ENCODE results near the gene KRTAP5-7.
"Not testable (repeated sequence)": the region's sequence is repeated elsewhere in the genome, so short reads cannot be mapped to it uniquely, and the experiment has no call there.

KRTAP5-7 gene

GRCh38 chr11:71558996-71559395 is 31.9 kb downstream of the KRTAP5-7 start:
- DNase-seq (ENCODE audit: low read depth), result no peak

GRCh38 chr11:71562120-71562519 is 35.1 kb downstream of the KRTAP5-7 start:
- no peak for DNase-seq (ENCODE audit: low read depth)

DNA sequence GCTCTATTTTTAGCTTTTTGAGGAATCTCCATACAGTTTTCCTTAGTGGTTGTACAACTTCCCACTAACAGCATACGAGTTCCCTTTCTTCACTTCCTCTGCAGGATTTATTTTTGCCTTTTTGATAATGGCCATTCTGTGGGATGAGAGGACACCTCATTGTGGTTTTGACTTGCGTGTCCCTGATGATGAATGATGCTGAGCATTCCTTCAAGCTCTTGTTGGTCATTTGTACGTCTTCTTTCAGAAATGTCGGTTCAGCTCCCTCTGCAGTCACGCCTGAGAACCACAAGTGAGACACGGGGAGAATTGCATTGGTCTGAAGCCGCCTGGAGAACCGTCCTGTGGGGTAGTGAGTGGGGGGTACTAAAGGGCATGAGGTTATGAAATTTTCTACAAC is 36.3 kb downstream of the KRTAP5-7 start:
- DNase-seq (ENCODE audit: low read depth), result peak; percentile 30

DNA sequence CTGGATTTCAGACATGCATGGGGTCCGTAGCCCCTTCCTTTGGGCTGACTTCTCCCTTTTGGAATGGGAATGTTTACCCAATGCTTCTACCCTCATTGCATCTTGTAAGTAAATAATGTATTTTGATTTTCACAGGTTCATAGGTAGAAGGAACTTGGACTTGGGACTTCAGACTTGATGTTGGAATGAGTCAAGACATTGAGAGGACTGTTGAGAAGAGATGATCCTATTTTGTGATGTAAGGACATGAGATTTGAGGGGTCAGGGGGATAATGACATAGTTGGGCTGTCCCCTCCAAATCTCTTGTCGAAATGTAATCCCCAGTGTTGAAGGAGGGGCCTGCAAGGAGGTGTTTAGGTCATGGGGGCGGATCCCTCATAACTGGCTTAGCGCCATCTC is 37.4 kb downstream of the KRTAP5-7 start:
- DNase-seq (ENCODE audit: low read depth), result no peak

DNA sequence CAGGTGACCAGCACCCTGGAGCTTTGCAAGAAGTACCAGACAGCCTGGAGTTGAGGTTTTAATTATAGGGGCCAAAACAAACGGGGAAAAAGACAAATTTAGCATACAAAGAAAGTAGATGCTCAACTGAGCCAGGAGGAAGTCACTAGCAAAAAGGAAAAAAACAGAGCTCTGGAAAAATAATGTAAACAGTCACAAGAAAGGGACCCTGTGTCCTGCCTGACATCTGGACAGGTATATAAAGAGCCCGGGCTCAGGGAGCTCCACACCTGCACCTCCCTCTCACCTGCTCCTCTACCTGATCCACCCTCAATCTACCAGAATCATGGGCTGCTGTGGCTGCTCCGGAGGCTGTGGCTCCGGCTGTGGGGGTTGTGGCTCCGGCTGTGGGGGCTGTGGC is 38.2 kb downstream of the KRTAP5-7 start, which contains the start of gene KRTAP5-10:
TSS of gene KRTAP5-10 (plus strand) at position 301 of the 400 bp plus-strand sequence. CDS start at position 326, 25 bp downstream.
- no peak for DNase-seq (ENCODE audit: low read depth)

GRCh38 chr11:71566081-71566620 is 39.1 kb downstream of the KRTAP5-7 start:
- DNase-seq (ENCODE audit: low read depth), result no peak

- DNase-seq (ENCODE audit: low read depth), result not testable (repeated sequence)
Observed at GRCh38 chr11:71566626-71567599, 39.8 kb downstream of the KRTAP5-7 start.

GRCh38 chr11:71567633-71568032 is 40.6 kb downstream of the KRTAP5-7 start:
- not testable (repeated sequence) for DNase-seq (ENCODE audit: low read depth)

GRCh38 chr11:71568704-71569349 is 41.8 kb downstream of the KRTAP5-7 start:
- no peak for DNase-seq (ENCODE audit: low read depth)

DNA sequence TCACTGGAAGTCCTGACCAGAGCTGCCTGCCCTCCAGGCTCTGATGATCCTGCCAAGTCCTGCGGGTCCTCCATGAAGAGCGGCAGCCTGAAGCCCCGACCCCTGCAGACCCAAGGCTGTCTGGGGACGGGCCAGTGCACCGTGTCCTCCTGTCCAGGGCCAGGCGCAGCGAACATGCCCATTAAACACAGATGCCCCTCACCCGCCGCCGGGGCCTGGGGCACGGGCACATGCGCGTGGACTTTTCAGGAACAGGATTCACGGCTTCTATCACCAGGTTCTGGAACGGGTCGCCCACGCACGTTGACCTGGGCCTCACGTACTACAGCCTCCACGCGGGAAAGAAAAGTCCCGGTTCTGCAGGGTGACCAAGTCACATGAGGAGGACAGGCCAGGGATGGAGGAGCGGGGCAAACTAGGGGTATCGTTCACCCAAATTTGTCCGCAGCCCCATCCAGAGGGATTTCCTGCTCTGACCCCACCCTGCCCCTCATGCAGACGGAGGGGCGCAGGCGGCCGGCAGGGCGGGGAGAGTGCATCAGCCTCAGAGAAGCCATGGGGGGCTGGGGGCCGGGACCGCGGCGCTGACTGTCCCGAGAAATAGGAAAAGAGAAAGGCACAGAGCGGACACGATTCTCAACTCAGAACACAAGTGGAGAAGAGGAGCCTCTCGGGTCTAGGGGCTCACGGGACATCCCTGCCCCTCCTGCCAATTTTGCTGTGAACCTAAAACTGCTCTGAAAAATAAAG is 44.2 kb downstream of the KRTAP5-7 start:
- not testable (repeated sequence) for DNase-seq (ENCODE audit: low read depth)

DNA sequence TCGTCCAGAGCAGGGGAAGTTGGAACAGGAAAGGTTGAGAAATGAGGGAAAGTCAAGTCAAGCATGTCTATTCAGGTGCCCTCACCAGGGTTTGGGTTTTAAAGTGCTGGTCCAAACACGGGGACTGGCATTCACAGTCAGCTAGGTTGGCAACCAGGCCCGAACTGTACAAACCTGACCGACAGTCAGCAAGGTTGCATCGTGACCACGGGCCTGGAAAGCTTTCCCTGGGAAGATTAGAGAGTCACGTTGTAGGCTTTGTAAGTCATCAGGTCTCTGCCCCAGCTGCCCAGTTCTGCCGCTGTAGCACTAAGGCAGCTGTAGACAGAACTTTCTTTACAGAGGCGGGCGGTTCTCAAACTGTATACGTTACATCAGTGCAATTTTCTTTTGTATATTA is 45.7 kb downstream of the KRTAP5-7 start:
- DNase-seq (ENCODE audit: low read depth), result no peak

DNA sequence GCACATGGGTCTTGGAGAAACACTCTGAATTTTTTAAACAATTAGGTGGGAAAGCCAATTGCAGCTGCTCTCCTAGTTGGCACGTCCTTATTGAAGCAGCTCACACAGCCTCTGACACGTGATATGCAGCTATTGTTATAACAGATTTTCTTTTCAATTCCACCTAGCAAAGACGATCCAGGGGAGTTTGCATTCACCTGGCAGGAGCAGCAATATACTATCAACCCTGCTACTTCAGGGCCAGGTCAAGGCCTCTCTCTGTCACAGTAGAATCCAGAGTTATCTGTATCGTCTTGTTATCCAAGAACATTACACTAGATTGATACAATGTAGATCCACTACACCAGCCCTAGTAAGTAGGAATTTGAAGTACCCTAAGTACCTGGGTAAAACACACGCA is 47.4 kb downstream of the KRTAP5-7 start:
- DNase-seq (ENCODE audit: low read depth), result no peak

DNA sequence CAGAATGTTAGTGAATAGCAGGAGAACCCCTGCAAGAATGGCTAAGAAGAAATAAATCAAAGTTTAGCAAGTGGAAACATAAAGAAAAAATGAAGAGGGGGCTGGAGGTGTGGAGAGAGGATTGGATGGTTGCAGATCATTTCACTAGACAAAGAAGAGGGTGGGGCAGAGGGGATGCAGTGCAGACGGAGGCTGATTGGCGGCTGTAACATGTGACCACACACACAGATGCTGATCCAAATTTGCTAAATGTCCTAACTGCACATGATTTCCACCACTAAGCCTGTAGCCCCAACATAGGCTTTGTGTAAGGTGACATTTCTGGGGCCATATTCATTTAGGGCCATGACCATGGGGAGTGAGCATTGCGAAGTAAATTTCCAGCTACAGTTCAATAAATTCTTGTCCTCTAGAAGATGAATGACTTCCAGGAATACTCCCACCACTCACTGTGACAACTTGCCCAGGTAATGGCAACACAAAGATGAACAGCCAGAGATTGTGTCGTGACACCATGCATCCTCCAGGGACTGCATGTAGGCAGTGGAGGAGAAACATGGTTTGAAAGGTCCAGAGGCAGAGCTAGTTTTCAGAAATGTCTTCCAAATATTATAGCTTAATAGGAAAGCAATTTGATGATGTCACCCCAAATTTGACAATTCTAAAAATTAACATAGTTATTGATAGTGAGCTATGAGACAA is 48.8 kb downstream of the KRTAP5-7 start:
- DNase-seq (ENCODE audit: low read depth), result no peak

- DNase-seq (ENCODE audit: low read depth), result not testable (repeated sequence)
Observed at GRCh38 chr11:71576688-71577465, 49.8 kb downstream of the KRTAP5-7 start.

GRCh38 chr11:71577469-71578004 is 50.5 kb downstream of the KRTAP5-7 start:
- DNase-seq (ENCODE audit: low read depth), result no peak
